Neural crest cell (in vitro differentiated cells): Measurements from ENCODE around the gene NRGN. TPM values are rescaled to one million over a fixed set of nuclear protein-coding genes. Genes with fewer than 3 reads are reported as not detected.

Source experiments
- DNase-seq: peaks from one replicate; pipeline ENCODE4 v3.0.0; 2021; ENCODE audit warnings: low read depth, mixed read lengths, low spot score
- H3K27ac Mint-ChIP-seq: one replicate; pipeline ENCODE4 v1.8.0; 2021; ENCODE audit warnings: mild to moderate bottlenecking, mixed read lengths; ENCODE audit not compliant: unreplicated experiment
- H3K27me3 Mint-ChIP-seq: 2 replicates; pipeline ENCODE4 v1.8.0; 2021; ENCODE audit warnings: low read depth, mild to moderate bottlenecking, mixed read lengths
- H3K36me3 Mint-ChIP-seq: 2 replicates; pipeline ENCODE4 v1.8.0; 2021; ENCODE audit warnings: low read depth, mild to moderate bottlenecking, mixed read lengths
- H3K4me1 Mint-ChIP-seq: 2 replicates; pipeline ENCODE4 v1.8.0; 2021; ENCODE audit warnings: mixed read lengths
- H3K4me3 Mint-ChIP-seq: one replicate; pipeline ENCODE4 v1.8.0; 2021; ENCODE audit warnings: mild to moderate bottlenecking, mixed read lengths
- H3K9me3 Mint-ChIP-seq: 2 replicates; pipeline ENCODE4 v1.8.0; 2021; ENCODE audit warnings: mixed read lengths
- long read RNA-seq: library from polyadenylated mRNA; unstranded; transcript quantifications from one replicate; pipeline ENCODE4 v2.0.0, GENCODE V29; 2020
- total RNA-seq: library from RNA; stranded (reverse); gene quantifications from 2 replicates; pipeline ENCODE4 v1.2.1, GENCODE V29; 2021
- TF ChIP-seq, protein P1 (sequence below): fragments of 200-600 bp; sonication (generic); conservative IDR thresholded peaks from 2 replicates; pipeline ENCODE4 v1.5.0; 2021; ENCODE audit warnings: antibody characterized with exemption, mild to moderate bottlenecking

The NRGN gene
- total RNA-seq: 30.3 and 30.7 TPM in 2 replicates
- long read RNA-seq: 0 reads

DNA sequence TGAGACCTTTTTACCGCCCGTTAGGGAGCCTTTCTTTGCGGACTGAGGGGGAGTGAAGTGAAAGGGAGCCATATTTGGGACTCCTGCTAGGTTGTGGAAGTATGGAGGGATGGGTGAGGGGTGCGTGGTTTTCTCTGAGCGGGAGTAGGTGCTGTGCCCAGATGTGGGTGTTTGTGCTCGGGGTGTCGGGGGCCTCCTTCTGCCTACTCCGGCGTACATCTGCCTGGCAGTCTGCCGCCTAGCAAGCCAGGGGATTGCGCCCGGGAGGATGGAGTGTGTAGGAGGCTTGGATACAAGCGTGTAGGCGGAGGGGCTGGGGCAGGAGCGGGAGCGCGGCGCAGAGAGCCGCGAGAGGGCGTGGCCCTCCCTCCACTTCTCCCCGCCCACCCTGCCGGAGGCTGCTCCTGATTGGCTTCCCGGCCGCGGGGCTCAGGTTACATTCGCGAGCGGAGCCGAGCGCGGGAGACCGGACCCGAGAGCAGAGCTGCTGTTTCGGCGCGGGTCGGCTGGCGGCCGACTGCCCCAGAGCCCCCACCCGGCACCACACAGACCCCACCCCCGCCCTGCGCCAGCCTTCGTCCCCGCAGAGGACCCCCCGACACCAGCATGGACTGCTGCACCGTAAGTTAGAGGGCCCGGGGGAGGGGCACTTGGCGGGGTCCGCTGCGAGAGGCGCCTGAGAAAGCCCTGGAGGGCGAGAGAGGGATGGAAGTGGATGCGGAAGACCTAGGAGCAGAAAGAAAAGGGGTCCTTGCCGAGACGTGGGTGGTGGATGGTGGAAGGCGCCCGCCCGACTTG is at the start of gene NRGN:
Gene NRGN, plus strand, starts transcription at position 464 of the 798 bp plus-strand sequence. Its CDS starts 143 bp downstream, at position 607.
- TF ChIP-seq, protein P1, sequence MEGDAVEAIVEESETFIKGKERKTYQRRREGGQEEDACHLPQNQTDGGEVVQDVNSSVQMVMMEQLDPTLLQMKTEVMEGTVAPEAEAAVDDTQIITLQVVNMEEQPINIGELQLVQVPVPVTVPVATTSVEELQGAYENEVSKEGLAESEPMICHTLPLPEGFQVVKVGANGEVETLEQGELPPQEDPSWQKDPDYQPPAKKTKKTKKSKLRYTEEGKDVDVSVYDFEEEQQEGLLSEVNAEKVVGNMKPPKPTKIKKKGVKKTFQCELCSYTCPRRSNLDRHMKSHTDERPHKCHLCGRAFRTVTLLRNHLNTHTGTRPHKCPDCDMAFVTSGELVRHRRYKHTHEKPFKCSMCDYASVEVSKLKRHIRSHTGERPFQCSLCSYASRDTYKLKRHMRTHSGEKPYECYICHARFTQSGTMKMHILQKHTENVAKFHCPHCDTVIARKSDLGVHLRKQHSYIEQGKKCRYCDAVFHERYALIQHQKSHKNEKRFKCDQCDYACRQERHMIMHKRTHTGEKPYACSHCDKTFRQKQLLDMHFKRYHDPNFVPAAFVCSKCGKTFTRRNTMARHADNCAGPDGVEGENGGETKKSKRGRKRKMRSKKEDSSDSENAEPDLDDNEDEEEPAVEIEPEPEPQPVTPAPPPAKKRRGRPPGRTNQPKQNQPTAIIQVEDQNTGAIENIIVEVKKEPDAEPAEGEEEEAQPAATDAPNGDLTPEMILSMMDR: no peak
- Mint-ChIP-seq H3K27me3 (peaks cover 63% of the 10 kb centered on the region), H3K9me3 (no peaks in the 10 kb centered on the region), H3K4me1 (peaks cover 33% of the 10 kb centered on the region), H3K36me3 (no peaks in the 10 kb centered on the region), H3K4me3 (peak within 1 kb of the TSS; percentile 85), H3K27ac (peak within 1 kb of the TSS; percentile 79)
- peak; percentile 90 for DNase-seq

DNA sequence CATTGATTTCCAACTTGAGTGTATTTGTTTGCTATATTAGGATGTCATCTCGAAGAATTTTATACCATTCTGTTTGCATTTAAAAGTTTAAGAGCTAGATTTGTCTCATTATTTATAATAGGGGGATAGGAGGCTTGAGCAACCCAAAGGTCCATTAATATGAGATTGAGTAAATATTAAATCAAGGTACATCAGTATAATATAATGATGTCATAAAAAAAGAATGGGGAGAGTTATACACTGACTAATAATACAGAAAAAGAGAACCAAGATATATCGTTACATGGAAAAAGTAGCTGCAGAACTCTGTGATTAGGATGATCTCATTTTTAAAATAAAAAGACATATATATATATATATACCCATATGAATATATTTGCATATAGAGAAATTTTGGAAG is 46.6 kb upstream of the NRGN start:
- Mint-ChIP-seq H3K9me3 (peaks cover 6% of the 10 kb centered on the region), H3K27ac (no peak overlapping the region), H3K27me3 (no peaks in the 10 kb centered on the region), H3K4me1 (no peaks in the 10 kb centered on the region), H3K4me3 (no peak overlapping the region), H3K36me3 (peaks cover 10% of the 10 kb centered on the region)
- no peak for DNase-seq
- TF ChIP-seq, protein P1: no peak

DNA sequence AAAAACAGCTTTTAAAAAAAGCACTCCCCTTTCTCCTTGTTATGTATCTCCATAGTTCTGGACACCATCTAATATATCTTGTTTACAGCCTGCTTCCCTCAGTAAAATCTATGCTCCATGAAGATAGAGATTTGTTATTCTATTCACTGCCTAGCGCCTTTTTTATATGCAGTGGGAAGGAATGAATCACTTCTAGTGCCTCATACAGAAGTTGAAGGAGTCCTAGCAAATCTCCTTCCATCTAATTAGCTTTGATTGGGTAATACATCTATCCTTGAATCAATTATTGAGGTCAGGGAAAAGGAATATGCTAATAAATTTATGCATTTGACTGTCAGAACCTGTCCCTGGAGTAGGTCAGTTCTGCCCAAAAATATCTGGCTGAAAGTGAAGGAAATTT is 40.2 kb upstream of the NRGN start:
- Mint-ChIP-seq H3K4me3 (no peak overlapping the region), H3K27ac (no peak overlapping the region), H3K4me1 (no peaks in the 10 kb centered on the region), H3K27me3 (peaks cover 4% of the 10 kb centered on the region), H3K9me3 (peaks cover 3% of the 10 kb centered on the region), H3K36me3 (peaks cover 2% of the 10 kb centered on the region)
- no peak for DNase-seq
- TF ChIP-seq, protein P1: no peak

DNA sequence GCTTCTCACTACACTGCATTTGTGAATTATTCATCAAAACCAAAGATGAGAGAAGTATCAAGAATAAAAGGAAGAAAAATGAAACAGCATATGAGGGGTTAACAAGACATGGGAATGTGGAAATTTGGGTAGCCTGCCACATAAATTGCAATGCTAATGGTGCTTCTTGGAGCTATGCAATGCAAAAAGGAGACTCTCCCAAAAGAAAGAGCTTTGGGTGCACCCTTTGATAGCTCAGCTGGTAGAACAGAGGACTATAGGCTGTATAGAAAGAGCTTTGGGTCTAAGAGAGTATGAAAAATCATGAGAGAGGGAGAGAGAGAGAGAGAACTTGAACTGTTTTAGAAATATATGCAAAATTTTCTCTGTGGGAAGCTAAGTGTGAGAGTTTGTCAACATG is 39.7 kb upstream of the NRGN start:
- Mint-ChIP-seq H3K27me3 (peaks cover 4% of the 10 kb centered on the region), H3K9me3 (peaks cover 3% of the 10 kb centered on the region), H3K4me1 (no peaks in the 10 kb centered on the region), H3K27ac (no peak overlapping the region), H3K4me3 (no peak overlapping the region), H3K36me3 (peaks cover 2% of the 10 kb centered on the region)
- TF ChIP-seq, protein P1: no peak
- DNase-seq: no peak

DNA sequence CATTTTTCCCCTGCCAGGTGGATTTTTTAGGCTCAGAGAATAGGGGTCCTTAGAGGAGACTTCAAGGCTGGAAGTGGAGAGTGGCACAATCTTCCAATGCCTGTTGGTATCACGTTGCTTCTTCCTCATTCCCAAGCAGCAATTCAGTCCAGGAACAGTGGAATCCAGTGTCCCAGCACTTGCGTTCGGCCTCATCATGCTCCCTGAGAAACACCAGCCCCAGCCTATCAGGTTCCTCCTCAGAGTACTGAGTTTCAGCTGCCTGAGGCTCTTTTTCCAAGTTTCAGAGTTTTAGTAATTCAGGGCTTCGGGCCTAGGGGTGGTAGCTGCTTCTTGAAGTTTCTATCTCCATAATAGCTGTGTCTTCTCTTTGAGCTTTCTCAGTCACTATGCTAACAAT is 31.9 kb upstream of the NRGN start:
- no peak overlapping the region for H3K4me3 Mint-ChIP-seq
- TF ChIP-seq, protein P1: no peak
- peaks cover 3% of the 10 kb centered on the region for H3K36me3 Mint-ChIP-seq
- no peaks in the 10 kb centered on the region for H3K4me1 Mint-ChIP-seq
- no peak for DNase-seq
- peaks cover 3% of the 10 kb centered on the region for H3K9me3 Mint-ChIP-seq
- H3K27ac Mint-ChIP-seq: no peak overlapping the region
- no peaks in the 10 kb centered on the region for H3K27me3 Mint-ChIP-seq
